ENCODE data around the gene MBOAT2. TPM values are rescaled to one million over a fixed set of nuclear protein-coding genes. Genes with fewer than 3 reads are reported as not detected.

MBOAT2 gene
- total RNA-seq, 1 donor from 2014 or later, result 48.2 TPM

DNA sequence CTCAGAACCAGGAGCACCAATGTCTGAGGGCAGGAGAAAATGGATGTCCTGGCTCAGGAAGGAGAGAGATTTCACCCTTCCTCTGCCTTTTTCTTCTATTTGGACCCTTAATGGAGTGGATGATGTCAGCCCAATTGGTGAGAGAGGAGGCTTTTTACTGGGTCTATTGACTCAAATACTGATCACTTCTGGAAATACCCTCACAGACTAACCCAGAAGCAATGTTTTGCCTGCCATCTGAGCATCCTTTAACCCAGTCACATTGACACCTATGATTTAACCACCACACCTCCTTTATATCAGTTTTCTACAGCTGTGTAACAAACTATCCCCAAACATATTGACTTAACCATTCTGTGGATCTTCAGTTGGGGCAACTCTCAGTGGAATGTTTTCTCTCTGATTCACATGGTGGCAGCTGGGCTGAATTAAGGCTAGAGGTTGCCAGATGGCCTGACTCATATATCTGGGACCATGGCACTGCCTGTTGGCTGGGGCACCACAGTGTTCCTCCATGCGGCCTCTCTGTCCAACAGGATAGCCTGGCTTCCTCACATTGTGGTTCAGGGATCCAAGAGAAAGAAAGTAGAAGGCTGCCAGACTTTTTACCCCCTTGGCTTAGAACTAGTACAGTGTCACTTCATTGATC lies 18.2 kb upstream of the MBOAT2 start:
- DNase-seq (ENCODE audit: low spot score), result no peak
- intact Hi-C loops (cut with DNase I), result no loop called here

DNA sequence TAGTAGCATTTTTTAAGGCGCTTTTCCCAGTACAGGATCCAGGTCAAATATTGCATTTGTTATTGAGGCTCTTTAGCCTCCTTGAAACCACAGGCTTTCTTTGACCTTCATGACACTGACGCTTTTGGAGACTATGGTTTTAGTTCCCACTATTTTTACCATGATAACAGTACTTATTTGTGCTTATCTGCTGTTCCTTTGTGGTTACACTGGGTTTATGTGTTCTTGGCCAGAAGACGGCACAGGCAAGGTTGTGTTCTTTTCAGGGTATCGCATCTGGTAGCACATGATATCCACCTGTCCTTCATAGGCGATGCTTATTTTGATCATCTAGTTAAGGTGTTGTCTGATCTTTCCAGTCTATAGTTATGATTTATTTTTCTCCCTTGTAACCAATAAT lies 16.8 kb upstream of the MBOAT2 start:
- intact Hi-C loops (cut with DNase I), result no loop called here
- DNase-seq (ENCODE audit: low spot score), result no peak

DNA sequence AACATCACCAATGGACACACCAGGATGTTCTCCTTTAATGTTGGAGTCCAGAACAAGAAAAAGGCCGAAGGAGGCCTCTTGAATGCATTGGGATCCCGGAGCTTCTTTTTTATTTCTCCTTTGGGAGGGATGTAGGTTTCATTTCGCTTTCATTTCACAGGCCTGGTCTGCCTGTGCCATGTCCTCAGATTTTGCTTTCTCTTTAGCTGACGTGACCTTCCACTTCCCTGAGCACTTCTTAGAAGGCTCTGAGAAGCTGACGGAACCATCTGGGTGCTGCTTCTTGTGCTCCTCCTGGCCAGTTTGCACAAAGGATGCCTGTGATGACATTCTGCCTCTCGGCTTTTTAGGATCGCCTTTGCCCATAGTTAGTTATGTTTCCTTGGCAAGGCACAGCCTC lies 15.1 kb upstream of the MBOAT2 start:
- intact Hi-C loops (cut with DNase I), result no loop called here
- no peak for DNase-seq (ENCODE audit: low spot score)

DNA sequence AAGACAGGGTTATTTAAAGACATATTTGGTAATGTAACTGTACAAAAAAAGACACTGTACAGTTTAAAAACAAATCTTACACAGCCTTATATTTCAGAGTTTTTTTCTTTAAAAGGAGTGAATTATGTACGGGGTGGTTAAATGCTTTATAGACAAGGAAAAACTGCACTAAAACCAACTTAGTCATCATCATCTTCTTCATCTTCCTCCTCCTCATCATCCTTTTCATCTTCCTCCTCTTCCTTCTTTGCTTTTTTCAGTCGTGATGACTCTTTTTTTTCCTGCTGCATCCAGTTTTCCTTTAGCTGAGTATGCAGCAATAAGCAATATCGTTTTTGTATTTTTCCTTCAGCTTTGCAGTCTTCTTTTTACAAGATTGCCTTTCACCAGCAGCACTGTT lies 14.6 kb upstream of the MBOAT2 start:
- intact Hi-C loops (cut with DNase I), result no loop called here

DNA sequence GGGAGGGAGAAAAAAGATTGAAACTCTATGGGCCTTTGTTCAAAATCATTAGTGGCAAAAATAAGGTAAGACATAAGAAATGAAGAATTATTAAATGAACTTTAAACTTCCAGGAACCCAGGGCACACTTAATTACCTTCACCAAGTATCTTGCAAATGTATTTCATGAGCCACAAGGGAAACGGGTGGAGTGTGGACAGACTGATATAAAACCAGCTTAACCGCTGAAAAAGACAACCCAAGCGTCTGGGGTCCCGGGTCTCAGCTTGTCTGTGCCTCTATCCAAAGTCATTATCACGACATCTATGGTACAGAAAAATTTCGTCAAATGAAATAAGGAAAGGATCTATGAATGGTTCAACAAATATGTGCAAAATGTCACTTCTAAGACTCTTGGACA lies 13.9 kb upstream of the MBOAT2 start:
- no peak for DNase-seq (ENCODE audit: low spot score)
- intact Hi-C loops (cut with DNase I), result no loop called here

More for the DNA sequence above, 14.6 kb upstream of the MBOAT2 start:
- no peak for DNase-seq (ENCODE audit: low spot score)

DNA sequence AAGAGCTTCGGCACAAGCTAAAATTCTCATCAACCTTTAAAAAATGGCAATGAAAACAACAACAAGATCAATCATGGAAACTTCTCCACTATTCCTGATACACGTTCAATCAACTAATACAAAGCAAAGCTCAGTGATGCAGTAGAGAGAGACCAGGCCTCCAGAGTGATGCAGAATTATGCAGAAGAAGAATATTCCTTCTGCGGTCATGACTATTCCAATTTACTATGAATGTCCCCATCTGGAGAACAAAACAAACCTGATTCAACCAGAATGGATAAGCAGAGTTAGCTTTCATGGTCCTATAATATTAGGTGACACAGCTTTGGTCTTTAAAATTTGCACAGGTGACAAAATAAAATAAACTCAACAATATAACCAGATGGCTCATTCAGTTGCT lies 12.5 kb upstream of the MBOAT2 start:
- intact Hi-C loops (cut with DNase I), result no loop called here

DNA sequence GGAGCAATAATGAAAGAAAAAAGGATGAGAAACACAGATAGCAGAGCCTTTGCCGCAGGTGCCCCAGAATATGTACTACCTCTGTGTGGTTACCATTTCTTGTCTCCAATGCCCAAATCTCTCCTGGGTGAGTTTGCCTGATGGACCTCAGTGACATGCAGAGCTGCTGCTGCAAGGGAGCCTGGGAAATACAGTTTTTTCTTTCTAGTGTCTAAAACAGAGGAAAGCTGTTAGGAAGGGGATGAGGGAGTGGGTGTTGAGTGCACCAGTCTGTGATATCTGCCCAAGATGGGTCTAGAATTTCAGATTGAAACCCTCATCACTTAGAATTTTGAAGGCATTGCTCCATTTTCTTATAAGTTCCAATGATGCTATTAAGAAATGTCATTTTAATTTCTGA lies 9.9 kb upstream of the MBOAT2 start:
- intact Hi-C loops (cut with DNase I), result no loop called here
- DNase-seq (ENCODE audit: low spot score), result no peak

More for the DNA sequence above, 12.5 kb upstream of the MBOAT2 start:
- no peak for DNase-seq (ENCODE audit: low spot score)

DNA sequence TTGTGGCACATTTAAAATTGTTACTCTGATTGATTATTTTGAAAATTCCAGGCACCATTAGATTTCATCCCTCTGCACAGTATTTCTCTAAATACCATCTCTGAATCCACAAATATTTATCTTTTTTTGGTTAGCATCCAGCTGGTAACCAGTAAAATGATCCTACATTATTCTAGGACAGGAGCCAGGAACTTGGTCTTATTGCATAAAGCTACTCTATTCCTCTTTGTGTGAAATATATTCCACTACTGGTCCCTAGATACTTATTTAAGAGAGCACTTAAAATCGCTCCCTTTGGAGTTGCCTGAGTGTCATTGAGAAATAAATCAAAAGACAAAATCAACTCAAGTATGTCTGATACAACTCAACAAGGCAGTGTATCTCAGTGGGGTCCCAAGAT lies 7.4 kb upstream of the MBOAT2 start:
- intact Hi-C loops (cut with DNase I), result no loop called here
- no peak for DNase-seq (ENCODE audit: low spot score)

DNA sequence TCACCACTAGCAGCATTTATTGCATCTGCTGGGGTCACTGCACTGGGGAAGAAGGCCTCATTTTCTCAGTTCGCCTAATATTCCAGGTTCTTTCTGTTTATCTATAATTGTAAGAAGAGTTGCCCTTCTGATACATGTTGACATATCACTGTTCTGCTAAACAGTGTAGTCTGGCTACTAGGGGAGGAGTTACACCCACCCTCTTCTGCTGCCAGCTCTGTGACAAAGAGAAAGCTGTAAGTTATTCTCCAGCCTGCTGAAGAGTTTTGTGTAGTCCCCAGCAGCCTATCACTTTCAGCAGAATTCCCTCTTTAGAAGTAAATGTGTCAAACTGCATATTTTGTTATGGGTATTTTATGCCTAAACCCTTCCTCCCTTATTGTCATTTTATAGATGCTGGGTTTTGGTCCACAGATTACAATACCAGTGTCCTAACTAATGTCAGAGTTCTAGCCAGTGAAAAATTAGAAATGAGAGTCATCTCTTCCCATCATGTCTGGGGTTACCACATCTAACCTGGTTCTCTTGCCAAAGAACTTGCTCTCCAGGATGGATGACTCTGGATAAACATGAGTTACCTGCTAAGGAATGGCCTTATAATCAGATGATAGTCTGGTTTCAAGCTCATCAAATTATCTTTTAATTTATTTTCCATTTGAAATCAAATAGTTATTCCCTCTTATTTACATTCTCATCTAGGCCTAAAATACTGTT lies 5.6 kb upstream of the MBOAT2 start:
- no peak for DNase-seq (ENCODE audit: low spot score)
- intact Hi-C loops (cut with DNase I), result no loop called here

DNA sequence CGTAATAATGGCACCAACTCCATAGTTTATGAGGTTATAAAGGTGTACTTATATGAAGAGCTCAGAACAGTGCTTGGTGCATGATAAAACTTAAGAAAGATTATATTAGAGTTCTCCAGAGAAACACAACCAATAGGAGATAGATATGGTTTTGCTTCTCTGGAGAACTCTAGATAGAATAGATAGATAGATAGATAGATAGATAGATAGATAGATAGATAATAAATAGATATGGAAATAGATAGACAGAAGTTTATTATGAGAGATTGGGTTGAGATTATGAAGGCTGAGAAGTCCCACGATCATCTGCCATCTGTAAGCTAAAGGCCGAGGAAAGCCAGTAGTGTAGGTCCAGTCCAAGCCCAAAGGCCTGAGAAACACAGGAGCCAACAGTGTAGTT lies 2.9 kb upstream of the MBOAT2 start:
- DNase-seq (ENCODE audit: low spot score), result no peak
- intact Hi-C loops (cut with DNase I), result no loop called here

DNA sequence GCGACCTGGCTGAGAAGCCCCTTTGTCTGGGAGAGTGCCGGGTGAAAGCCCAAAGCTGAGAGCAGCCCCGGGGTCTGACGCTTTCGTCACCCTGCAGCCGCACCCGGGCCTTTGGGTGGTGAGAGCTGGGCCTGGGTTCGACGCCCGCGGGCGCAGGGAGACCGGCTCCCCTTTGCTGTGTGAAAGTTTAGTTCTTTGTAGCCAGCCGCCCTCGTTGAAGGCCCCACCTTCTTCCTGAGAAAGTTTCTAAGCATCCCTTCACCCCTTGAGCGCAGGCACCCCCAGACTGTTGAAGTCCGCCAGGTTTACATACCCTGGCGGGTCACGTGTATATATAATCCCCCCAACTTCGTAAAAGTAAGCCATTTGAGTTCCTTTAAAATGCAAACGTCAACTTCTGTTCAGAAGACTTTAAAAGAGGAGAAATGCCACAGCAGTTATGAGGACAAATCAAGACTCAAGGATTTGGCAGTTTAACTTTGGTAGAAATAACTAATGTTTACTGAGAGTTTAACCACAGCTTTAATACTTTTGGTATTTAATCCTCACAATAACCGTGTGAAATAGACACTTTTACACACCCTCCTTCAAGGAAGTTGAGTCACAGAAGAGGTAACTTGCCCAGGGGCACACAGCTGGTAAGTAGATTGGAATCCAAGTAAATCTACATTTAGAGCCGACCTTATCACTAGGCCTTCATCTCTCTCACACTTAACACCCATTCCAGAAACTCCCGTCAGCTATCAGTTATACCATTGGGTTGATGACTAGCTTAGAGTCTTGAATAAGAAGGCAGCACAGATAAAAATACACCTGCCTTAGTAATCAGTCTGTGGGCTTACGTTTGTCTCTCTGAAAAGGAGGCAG lies 1.1 kb upstream of the MBOAT2 start:
- no peak for DNase-seq (ENCODE audit: low spot score)
- intact Hi-C loops (cut with DNase I), result no loop called here

DNA sequence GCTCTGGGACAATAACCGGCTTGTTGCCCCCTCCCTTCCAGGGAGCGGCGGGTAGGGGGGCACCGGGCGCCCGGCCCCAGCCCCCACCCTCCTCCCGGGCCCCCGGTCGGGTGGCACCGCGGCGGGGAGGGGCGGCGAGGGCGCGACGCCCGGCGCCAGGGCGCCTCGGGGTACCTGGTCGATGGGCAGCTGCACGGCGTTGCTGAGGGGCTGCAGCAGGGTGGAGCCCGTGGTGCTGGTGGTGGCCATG lies 193 bp downstream of the MBOAT2 start:
- DNase-seq (ENCODE audit: low spot score), result no peak
- intact Hi-C loops (cut with DNase I), result no loop called here

DNA sequence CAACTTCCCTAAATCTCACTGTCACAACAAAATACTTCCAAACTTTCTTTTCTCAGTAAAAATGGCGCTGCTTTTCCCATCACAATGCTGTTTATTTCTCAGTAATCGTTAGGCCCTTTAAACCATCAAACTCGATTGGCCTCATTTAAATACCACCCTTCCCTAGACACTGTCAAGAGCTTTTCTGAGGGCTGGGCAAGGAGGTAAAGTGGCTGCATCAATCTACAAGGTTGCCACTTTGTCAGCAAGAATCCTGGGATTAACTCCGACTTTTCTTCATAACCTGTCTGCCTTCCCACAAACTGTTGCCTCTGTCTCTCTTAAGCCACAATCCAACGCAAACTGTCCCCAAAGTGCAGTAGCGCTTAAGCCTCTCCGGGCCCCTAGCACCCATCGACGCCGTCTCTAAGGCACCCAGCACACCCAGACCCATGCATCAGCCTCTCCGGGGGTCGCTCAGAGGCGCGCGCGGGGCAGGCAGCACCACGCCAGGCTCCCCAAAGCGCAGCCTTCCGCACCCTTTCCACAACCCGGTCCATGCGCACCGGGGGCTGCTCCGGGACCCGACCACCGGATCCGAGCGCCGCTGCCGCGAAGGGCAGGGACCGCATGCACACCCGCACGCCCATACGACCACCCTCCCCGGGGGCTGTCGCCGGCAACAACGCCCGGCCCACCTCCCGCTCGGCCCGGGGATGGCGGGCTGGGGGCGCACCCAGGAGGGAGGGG lies 683 bp downstream of the MBOAT2 start:
- peak; percentile 77 for DNase-seq (ENCODE audit: low spot score)
- intact Hi-C loops (cut with DNase I), result no loop called here

DNA sequence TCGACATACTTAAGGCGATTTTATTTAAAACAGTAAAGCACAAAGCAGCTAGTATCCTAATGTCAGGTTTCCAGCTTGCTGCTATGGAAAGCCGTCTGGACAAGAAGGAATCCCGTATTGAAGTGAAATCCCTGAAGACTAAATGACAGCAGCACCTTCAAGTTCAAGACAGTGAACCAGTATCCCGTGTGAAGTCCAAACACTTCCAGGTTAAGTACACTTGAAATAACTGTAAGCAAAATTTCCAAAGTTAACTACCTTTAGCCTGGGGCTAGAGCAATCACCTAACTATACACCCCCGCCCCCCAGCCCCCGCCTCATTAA lies 1.2 kb downstream of the MBOAT2 start:
- DNase-seq (ENCODE audit: low spot score), result no peak
- intact Hi-C loops (cut with DNase I), result no loop called here

DNA sequence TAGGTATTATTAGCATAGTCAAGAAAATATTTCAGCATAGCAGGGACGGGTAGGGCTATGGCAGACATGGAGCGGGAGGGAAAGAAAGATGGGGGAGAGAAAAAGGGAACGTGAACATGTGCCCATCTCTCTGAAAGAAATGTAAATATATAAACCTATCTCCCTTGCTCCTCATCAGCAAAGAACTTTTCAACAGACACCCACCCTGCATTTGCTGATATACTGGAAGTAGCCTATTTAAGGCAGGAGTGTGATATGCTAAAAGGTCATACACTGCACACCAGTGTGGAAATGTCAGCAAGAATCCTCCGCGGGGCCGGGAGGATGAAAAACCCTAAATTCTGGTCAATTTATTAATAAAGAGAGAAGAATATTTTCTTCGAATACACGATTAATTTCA lies 1.7 kb downstream of the MBOAT2 start:
- no peak for DNase-seq (ENCODE audit: low spot score)
- intact Hi-C loops (cut with DNase I), result no loop called here

DNA sequence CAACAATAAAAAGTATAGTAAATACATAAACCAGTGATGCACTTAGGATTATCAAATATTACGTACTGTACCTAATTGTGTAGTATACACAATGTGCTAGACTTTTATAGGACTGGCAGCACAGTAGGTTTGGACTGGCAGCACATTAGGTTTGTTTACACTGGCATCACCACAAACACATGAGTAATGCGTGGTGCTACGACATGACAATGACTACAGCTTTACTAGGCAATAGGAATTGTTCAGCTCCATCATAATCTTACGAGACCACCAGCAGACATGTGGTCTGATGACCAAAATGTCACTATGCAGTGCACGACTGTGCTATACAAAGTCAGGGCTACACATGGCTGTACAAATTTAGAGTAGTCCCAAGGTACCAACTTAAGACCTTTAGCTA lies 2.3 kb downstream of the MBOAT2 start:
- intact Hi-C loops (cut with DNase I), result no loop called here
- DNase-seq (ENCODE audit: low spot score), result no peak

DNA sequence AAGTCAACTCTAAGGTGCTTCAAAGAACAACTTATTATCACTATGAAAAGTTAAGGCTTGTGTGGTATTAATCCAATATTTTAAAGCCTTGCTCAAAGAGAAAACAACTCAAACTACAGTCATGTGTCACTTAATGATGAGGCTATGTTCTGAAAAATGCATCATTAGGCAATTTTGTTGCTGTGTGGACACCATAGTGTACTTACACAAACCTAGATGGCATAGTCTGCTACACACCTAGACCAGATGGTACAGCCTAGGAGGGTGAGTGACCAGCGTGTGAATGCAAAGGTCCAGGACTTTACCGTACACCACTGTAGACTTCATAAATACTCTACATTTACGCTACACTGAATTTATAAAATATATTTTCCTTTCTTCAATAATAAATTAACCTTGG lies 3.0 kb downstream of the MBOAT2 start:
- DNase-seq (ENCODE audit: low spot score), result no peak
- intact Hi-C loops (cut with DNase I), result no loop called here

DNA sequence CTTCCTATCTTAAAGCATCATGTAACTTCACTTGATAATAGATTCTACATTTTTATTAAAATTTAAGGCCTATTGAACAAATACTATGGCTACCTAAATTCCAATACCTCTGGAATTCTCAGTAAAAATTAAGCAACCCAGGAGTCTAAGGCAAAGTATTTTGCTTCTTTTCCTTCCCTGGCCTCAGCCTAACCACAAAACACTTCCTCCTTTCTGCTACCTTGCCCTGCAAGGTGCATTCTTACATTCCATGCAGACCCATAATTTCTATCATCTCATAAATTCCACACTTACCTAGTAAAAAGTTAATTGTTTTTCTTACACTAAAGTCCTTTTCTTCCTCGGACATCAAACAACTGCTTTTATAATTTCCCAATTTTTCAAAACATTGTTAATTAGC lies 3.7 kb downstream of the MBOAT2 start:
- intact Hi-C loops (cut with DNase I), result no loop called here
- DNase-seq (ENCODE audit: low spot score), result no peak

DNA sequence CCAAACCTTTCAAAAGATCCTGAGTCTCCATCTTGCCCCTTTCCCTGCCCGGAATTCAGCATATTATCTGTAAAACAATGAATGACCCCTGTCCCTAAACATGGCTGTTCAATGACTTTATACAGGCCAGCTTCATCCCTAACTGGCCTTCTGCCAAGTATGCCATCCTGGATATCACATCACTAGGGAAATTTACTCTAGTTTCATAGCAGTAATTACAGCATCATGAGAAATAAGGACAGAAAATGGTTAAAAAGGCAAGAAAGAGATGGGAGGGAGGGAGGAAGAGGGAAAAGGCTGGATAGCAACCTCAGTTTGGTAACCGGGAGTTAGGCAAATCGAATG lies 4.4 kb downstream of the MBOAT2 start:
- intact Hi-C loops (cut with DNase I), result no loop called here
- no peak for DNase-seq (ENCODE audit: low spot score)

DNA sequence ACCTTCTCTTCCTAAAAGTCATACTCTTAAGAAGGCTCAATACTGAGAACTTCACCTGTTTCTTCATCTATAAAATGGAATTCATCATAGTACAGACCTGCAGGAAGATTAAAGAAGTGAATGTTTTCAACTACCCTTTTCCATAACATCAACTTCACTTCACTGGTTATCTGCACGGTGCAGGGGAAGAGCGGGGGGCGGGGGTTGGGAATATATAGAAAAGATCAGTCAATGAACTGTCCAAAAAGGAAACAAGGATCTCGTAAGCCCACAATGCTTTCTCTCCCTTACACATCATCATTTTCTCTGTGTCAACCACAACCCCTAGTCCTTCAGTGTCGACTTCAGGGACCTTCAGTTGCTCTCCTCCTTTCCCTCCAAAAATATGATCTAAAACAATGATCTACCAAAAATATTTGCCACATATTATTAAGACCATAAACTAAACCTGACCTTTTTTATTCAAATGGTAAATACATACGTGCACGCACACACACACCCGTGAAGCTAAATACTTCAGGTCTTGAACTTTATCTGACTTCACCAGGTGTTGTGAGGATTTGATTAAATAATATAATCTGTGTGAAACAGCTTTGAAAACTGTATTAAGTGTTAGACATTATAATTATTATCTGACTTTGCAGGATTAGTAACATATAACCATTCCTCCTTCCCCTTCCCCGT lies 4.9 kb downstream of the MBOAT2 start:
- no peak for DNase-seq (ENCODE audit: low spot score)

More for the DNA sequence above, 4.9 kb downstream of the MBOAT2 start:
- intact Hi-C loops (cut with DNase I), result no loop called here

All from cardiac septum (tissue), 1 donor.